Measurements from ENCODE around the gene HINFP.
A peak's percentile ranks its signal among the peaks of the same experiment; 100 is the strongest.
"Not testable (repeated sequence)": the region's sequence is repeated elsewhere in the genome, so short reads cannot be mapped to it uniquely, and the experiment has no call there.

The HINFP gene

DNA sequence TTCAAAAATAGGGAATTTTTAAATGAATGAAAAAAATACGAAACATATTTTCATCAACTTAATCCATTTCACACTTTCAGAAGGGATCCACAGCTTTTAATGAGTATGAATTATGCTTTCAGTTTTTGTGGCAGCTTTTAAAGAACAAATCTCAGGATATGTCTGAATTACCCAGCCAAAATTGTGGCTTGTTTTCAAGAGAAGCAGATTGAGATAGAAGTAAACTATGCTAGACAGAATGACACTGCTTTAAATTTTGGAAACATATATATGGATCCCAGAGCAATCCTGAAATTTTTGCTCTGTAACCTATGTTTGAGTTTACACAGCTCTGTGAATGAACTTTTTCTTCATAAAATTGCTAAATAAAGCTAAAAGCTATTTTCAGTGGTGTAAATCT is 2.4 kb upstream of the HINFP start:
- DNase-seq: no peak

DNA sequence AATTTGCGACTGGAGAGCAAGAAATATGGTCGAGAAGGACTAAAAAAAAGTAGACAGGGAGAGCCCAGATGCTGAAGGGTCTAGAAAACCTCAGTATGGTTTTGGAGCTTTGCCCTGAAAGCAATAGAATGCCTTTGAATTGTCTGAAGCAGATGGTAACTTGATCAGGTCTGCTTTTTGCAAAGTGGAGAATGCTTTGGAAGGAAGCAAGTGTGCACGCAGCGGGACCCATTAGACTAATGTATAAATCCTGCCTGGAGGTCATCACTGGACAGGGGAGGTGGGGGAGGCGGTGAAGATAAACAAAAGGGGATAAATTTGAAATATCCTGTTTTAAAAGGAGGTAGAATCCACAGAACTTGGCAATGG is 757 bp upstream of the HINFP start:
- no peak for DNase-seq

DNA sequence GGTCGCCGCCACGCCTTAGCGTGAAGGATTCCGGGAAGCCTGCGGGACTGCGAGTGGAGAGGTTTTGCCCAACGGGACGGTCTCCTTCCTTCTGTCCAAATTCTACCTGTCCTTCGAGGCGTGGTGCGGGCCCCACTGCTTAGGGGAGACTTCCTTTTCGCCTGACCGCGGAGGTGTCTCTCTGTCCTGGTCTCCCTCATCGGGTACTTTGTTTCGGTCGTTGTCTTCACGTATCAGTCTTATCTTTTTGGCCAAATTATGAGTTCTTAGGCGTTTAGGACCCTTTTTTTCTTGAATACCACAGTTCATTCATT is 388 bp downstream of the HINFP start:
- DNase-seq: no peak

DNA sequence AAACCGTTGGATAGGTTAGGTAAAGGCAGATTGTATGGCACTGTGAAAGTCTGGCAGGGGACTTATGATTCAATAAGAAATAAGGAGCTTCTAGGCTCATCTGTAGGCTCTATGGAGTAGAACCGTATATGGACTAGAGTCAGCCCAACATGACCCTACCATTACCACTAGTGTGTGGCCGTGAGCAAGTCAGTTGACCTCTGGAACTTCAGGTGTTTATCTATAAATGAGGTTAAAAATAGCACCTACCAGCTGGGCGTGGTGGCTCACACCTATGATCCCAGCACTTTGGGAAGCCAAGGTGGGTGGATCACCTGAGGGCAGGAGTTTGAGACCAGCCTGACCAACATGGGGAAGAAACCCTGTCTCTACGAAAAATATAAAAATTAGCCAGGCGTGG is 4.4 kb downstream of the HINFP start:
- DNase-seq: no peak

DNA sequence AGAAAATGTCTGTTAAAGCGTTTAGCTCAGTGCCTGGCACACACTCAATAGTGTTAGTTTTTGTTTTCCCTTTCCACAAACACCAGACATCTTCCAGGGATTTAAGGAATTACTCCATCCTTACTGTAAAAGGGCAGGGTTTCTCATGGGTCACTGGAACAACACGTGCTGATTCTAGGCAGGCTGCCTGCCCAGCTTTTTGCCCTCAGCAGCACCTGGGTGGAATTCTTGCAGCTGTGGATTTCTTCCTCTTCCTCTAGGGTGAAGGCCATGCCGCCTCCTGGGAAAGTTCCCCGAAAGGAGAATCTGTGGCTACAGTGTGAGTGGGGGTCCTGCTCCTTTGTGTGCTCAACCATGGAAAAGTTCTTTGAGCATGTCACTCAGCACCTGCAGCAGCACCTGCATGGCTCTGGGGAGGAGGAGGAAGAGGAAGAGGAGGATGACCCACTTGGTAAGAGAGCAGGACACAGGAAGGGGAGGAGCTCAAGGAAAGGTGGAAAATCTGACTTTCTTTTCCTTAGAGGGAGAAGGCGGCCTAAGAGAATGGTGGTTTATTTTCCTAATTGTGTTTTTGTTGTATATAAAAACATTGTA is 5.4 kb downstream of the HINFP start:
- no peak for DNase-seq

DNA sequence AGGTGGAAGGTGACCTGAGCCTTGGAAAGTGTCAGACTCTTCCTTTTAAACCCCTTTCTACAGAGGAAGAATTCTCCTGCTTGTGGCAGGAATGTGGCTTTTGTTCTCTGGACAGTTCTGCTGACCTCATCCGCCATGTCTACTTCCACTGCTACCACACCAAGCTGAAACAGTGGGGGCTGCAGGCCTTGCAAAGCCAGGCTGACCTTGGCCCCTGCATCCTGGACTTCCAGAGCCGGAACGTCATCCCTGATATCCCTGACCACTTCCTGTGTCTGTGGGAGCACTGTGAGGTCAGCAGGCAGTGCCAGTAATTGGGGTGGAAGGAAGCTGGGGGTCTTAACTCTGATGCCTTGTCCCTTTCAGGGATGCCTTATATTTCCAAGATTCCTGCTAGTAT is 9.3 kb downstream of the HINFP start:
- DNase-seq: no peak

DNA sequence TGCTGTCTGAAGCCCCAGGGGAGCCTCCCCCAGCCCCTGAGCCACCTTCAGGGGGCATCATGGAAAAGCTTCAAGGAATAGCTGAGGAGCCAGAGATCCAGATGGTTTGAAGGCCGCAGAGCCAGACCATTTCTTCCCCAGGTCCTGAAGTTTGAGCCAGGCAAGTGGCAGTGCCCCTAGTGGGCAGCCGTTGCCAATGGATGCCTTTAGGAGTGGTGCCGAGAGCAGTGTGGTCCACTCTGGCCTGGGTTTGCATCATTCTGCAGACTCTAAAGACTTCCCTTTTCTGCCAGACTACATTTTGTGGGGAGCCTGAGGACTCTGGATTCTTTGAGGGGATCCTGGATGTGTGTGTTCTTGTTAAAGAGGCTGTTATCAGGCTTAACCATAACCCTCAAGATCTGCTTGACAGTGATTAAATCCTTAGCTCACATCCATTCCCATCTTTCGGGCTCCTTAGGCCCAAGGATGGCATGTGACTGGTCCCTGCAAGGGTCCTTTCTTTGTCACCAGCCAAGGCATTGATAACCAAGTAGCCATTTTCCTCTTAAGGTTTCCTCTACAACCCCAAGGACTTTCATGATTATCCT is 13.1 kb downstream of the HINFP start:
- DNase-seq: no peak

DNA sequence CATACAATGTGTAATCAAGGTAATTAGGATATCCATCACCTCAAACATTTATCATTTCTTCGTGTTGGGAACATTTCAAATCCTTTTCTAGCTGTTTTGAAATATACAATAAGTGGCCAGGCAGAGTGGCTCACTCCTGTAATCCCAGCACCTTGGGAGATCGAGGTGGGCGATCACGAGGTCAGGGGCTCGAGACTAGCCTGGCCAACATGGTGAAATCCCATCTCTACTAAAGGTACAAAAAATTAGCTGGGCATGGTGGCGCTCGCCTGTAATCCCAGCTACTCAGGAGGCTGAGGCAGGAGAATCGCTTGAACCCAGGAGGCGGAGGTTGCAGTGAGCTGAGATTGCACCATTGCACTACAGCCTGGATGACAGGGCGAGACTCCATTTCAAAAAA is 17.9 kb downstream of the HINFP start:
- DNase-seq: not testable (repeated sequence)

DNA sequence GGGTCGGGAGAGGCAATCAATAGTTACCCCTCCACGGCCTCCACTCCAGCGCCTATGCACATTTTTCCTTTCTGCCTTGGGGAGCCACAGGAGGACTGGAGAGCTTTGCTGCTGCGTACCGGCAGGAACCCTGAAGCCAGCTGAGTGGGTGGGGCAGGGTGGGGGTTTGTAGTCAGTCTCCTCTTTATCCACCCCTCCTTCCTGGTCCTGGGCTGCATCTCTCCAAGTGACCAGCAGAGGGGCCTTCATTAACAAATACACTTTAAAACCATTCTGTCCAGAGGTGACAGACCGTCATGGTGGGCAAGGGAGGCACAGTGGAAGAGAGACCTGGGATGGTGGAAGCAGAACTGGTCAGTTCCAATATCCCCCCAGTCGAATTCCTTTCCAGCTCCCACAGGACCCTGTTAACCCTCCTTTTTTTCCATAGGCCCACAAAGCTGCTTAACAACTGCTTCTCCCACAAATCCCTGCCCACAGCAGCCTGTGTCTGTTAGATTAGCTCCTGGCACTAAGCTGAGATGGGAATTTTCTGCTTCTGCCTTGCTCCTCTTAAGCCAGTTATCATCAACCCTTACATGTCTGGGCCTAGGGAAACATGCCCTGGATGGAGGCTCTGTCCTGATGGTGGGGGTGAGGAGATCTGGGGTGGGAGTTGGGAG is 23.6 kb downstream of the HINFP start:
- DNase-seq: peak; percentile 75

DNA sequence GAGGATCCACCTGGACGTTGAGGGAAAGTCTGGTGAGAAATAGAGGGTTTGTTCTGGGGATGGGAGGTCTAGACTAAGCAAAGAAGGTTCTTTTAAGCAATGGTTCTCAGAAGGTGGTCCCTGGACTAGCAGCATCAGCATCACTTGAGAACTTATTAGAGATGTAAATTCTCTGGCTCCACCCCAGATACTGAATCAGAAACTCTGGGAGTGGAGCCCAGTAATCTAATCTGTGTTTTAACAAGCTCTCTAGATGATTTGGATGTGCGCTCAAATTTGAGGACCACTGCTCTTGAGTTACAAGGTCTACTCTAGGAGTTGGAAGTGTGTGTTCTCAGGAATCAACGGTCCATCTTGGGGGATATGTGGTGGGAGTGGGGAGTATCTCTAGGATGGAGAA is 24.2 kb downstream of the HINFP start:
- no peak for DNase-seq

DNA sequence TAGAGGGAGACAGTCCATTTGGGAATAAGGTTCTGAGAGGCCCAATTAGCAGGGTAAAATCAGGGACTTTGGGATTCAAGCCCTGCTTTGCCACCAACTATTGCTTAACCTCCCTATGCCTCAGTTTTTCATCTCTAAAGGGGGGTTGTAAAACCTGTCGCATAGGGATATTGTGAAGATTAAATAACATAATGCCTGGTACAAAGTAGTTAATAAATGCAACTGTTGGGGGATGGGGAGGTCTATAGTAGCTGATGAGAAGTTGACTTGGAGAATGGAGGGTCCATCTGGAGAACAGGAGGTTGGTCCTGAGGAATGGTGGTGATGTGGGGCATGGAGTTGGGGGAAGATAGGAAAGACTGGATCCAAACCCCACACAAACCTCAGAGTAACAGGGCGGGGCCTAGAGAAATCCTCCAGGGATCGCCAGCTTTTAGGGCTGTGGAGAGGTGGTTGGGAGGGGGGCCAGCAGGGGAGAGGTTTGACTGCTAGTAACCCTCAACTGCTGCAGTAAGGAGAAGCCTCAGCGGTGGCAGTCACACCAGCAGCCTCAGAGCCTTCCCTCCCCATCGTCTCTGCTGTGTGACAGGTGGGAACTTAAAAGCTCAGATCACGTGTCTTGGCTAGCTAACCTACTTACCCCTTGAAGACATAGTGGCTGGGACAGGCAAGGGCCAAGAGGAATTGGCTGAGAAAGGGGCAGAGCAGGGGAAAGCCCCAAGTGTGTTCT is 26.4 kb downstream of the HINFP start:
- peak; percentile 25 for DNase-seq

DNA sequence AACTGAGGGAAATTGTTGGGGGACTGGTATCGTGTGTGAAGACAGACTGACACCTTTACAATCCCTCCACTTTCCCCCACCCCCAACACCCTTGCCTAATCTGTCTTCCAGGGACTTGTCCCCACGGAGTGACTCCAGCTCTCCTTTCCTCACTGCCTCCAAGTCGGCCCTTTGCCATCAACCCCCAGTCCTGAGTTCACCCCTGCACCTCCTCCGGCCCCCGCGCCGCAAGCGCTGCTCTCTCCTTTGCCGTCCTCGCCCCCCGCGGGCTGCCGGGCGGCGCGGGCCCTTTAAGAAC is 27.3 kb downstream of the HINFP start:
- DNase-seq: peak; percentile 60

DNA sequence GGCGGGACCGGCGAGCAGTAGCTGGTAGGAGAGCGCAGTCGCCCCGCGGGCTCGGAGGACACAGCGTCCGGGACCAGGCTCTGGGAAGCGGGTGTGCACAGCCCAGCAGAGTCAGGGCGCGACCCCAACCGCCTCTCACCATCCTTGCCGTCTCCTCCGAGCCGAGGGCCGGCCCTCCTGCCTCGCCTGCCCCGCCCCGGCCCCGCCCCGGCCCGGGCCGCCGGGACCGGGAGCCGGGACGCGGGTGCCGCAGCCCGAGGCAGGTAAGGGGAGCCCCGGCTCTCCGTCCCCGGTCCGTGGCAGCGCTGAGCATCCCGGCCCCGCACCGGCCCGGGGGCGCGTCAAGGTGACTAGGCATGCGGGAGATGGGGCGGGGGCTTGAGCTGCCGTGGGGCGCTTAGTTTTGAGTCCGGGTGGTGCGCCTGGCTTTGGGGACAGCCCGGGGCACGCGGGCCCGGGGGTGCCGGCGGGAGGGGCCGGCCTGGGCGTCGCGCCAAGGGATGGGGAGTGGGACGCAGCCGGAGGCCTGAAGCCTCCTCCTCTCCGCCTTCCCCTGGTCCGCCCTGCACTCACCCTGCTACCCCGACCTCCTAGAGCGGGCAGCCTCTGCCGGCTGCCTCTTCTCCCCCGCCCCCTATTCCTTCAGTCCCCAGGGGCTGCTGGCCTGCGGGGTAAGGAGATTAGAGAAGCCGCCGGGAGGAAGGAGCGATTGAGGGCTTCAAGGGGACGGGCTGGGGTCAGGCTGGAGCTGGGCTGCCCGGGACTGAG is 27.8 kb downstream of the HINFP start, which contains the start of gene ABCG4:
Gene ABCG4, plus strand, starts transcription at position 35 of the 768 bp plus-strand sequence. CDS start 914 bp downstream, outside the sequence.
- DNase-seq: peak; percentile 68

DNA sequence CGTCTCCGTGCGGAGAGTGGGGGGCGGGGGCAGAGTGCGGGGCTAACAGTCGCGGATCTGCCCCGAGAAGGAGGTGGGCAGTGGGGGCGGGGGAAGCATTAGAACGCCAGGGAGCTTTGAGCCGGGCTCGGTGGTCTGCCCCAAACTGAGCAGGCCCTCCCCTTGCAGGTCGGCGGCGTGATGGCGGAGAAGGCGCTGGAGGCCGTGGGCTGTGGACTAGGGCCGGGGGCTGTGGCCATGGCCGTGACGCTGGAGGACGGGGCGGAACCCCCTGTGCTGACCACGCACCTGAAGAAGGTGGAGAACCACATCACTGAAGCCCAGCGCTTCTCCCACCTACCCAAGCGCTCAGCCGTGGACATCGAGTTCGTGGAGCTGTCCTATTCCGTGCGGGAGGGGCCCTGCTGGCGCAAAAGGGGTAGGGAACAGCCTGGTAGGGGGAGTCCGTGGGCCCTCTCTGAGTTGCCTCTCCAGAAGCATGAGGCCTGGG is 28.5 kb downstream of the HINFP start:
- no peak for DNase-seq

DNA sequence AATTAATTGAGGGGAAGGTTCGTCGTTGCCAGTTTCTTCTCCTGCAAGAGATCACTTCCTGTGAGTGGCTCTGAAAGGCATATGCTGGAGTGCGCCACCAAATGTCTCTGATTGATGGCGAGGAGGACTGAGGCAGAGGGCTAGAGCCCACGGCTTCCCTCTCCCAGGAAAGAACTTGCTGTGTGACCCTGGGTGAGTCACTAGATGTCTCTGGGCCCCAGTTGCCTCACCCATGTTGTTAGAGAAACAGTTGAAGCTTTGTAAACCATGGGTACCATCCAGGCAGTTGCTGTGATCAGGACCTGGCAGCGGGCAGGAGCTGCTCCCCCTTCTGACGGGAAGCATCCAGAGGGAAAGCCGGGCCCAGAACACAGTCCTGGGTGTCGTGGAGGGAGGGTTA is 30.7 kb downstream of the HINFP start:
- DNase-seq: no peak

DNA sequence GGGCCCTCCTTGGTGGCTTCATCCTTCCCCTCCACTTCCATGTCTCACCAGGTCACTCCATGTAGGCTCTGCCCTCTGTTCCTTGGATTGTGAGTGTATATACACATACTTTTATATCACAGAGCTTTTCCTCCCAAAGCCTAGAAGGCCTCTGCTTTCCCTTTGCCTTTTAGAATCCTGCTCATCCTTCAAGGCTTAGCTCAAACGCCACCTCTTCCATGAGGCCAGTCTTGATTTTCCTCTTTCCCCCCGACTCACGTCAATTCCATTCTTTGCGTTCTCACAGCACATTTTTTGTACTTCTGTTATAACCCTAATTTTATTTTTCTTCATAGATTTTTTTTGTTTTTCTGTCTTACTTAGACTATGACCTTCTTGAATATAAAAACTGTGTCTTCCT is 31.2 kb downstream of the HINFP start:
- DNase-seq: no peak

DNA sequence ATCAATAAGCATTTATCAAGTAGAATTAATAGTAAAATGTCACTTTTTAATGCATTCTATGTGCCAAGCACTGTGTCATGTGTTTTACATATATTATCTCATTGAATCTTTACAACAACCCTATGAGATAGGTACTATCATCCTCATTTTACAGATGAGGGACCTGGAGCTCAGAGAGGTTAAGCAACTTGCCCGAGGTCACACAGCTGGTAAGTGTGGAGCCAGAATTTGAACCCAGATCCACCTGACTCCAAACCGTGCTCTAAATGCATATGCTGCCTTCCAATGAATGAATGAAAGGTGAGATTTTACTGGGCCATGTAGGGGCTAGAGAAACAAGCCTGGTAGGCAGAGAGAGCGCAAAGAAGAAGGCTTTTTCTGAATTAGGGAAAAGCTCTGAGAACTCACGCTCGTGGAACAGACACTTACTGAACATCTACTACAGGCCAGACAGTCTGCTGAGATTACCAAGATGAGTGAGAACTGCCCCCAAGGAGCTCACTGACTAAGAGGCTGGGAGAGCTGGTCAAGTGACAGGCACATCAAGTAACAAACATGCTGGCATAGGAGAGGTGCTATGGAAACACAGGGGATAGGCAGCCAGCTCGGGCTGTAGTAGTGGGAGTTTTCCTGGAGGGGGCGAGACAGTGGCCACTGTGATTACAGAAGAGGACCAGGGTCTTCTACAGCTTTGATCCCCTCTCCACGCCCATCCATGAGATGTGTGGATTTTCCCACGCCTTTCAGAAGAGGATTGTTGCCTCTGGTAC is 31.9 kb downstream of the HINFP start:
- DNase-seq: no peak

DNA sequence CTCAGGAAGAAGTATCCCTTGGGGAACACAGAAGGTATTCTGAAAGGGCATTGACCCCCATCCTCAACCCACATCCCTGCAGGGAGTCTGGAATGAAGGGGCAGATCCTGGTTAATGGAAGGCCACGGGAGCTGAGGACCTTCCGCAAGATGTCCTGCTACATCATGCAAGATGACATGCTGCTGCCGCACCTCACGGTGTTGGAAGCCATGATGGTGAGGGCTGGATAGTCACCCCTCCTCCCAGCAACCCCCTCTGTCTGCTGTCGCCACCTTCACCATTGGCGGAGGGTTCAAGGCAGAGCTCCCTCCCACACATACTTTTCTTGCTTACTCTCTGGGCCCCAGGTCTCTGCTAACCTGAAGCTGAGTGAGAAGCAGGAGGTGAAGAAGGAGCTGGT is 32.8 kb downstream of the HINFP start:
- DNase-seq: no peak

DNA sequence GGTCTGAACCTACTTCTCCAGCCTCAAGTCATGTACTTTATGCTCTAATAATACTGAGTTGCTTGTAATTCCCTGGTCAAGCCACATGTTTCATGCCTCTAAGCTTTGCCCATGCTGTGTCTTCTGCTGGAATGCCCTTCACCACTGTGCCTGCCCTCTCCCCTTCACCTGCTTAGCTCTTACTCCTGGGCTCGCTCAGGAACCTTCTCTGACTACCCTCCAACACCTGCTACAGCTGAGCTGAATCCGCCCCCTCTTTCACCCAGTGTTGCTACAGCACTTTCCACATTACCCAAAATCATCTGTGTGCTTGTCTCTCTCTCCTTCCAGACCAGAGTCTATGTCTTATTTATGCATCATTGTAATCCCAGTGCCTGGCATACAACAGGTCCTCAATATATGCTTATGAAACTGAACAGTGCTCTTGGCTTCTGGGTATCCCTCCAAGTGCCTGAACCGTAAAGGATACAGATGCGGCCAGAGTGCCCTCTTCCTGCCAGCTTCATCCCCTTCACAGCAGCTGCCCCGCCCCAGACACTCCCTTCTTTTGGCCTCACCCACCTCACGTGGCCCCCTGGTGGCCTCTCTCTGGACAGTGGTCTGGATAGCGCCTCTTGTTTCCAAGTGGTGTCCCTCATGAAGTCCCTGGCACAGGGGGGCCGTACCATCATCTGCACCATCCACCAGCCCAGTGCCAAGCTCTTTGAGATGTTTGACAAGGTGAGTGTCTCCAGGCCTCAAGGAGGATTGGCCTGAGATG is 34.5 kb downstream of the HINFP start:
- DNase-seq: no peak

DNA sequence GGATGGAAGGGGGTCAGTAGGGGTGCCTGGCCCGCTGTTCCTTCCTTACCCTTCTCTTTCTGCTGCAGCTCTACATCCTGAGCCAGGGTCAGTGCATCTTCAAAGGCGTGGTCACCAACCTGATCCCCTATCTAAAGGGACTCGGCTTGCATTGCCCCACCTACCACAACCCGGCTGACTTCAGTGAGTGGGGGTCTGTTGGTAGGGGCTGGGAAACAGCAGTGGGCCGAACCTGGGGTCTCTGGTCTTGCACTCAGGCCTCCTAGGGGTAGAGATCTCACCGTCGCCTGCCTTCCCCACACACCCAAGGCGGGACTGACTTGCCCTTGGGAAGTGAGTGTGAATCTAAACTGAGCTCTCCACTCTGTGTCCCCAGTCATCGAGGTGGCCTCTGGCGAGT is 35.1 kb downstream of the HINFP start:
- no peak for DNase-seq

DNA sequence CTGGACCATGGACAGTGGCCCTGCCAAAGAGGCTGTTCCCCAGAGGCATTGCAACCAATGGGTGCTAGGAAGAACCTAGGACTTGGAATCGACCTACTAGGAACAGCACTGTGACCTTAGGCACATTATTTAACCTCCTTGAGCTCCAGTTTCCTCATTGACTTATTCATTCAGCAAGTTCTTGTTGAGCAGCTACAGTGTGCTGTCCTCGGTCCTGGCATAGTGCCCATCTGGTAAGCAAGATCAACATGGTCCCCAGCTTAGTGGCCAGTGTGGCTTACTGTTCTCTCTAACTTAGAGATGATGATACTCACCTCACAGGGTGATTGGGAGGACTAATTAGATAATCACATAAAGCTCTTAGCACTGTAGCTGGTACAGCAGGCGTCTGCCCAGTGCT is 35.7 kb downstream of the HINFP start:
- DNase-seq: no peak

DNA sequence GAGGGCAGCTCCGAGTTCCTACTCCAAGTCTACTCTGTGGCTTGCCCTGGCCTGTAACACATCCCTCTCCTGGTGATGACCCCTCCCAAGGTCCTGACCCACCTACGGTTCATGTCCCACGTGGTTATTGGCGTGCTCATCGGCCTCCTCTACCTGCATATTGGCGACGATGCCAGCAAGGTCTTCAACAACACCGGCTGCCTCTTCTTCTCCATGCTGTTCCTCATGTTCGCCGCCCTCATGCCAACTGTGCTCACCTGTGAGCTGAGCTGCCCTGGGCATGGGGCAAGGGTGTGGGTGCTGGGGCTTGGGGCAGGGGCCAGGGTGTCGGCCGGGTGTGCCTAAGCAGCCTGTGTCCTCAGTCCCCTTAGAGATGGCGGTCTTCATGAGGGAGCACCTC is 37.1 kb downstream of the HINFP start:
- no peak for DNase-seq
